Ishikawa (cell line): ENCODE results near the gene PRKN.

ENCODE experiments used
- EP300 ChIP-seq: IDR thresholded peaks from 2 replicates; pipeline ENCODE4 v1.6.1; 2012; ENCODE audit warnings: borderline replicate concordance
- RAD21 ChIP-seq: IDR thresholded peaks from 2 replicates; pipeline ENCODE4 v1.6.1; 2012; ENCODE audit warnings: low read depth
- TAF1 ChIP-seq: IDR thresholded peaks from 2 replicates; pipeline ENCODE4 v1.6.1; 2012; ENCODE audit warnings: low read depth, mild to moderate bottlenecking
- YY1 ChIP-seq: IDR thresholded peaks from 2 replicates; pipeline ENCODE4 v1.6.1; 2012; ENCODE audit warnings: low read depth
- TF ChIP-seq, protein P1 (sequence below): IDR thresholded peaks from 2 replicates; pipeline ENCODE4 v1.6.1; 2012
- TF ChIP-seq, protein P2 (sequence below): IDR thresholded peaks from 2 replicates; pipeline ENCODE4 v1.6.1; 2012; ENCODE audit warnings: low read depth, mild to moderate bottlenecking
- TF ChIP-seq, protein P3 (sequence below): IDR thresholded peaks from 2 replicates; pipeline ENCODE4 v1.6.1; 2012

DNA sequence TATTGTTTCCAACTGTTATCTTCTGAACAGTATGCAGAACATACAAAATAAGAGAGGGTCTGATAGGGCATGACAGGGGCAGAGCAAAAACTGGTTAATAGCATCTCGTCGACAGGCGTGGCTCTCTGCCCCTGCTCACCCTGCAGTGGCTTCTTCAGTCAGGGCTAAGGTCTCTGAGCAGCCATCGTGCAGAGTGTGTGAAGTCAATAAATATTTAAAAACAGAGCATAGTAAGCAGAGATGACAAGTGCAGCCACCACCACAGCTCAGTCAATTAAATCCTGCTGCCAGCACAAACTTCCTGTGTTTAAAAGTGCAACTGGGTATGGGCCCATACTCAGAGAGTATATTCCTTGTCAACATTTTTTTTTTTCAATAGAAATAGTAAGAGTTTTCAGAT, 1080.3 kb downstream of the PRKN start:
- TF ChIP-seq TAF1 (no peak), YY1 (no peak), RAD21 (no peak), EP300 (no peak)
- TF ChIP-seq, protein P1, sequence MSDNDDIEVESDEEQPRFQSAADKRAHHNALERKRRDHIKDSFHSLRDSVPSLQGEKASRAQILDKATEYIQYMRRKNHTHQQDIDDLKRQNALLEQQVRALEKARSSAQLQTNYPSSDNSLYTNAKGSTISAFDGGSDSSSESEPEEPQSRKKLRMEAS = no peak
- TF ChIP-seq, protein P2, sequence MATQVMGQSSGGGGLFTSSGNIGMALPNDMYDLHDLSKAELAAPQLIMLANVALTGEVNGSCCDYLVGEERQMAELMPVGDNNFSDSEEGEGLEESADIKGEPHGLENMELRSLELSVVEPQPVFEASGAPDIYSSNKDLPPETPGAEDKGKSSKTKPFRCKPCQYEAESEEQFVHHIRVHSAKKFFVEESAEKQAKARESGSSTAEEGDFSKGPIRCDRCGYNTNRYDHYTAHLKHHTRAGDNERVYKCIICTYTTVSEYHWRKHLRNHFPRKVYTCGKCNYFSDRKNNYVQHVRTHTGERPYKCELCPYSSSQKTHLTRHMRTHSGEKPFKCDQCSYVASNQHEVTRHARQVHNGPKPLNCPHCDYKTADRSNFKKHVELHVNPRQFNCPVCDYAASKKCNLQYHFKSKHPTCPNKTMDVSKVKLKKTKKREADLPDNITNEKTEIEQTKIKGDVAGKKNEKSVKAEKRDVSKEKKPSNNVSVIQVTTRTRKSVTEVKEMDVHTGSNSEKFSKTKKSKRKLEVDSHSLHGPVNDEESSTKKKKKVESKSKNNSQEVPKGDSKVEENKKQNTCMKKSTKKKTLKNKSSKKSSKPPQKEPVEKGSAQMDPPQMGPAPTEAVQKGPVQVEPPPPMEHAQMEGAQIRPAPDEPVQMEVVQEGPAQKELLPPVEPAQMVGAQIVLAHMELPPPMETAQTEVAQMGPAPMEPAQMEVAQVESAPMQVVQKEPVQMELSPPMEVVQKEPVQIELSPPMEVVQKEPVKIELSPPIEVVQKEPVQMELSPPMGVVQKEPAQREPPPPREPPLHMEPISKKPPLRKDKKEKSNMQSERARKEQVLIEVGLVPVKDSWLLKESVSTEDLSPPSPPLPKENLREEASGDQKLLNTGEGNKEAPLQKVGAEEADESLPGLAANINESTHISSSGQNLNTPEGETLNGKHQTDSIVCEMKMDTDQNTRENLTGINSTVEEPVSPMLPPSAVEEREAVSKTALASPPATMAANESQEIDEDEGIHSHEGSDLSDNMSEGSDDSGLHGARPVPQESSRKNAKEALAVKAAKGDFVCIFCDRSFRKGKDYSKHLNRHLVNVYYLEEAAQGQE = no peak
- TF ChIP-seq, protein P3, sequence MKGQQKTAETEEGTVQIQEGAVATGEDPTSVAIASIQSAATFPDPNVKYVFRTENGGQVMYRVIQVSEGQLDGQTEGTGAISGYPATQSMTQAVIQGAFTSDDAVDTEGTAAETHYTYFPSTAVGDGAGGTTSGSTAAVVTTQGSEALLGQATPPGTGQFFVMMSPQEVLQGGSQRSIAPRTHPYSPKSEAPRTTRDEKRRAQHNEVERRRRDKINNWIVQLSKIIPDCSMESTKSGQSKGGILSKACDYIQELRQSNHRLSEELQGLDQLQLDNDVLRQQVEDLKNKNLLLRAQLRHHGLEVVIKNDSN = no peak
